Measurements from ENCODE around the gene CXCL16. TPM values are rescaled to one million over a fixed set of nuclear protein-coding genes. Genes with fewer than 3 reads are reported as not detected.
"Not testable (repeated sequence)": the region's sequence is repeated elsewhere in the genome, so short reads cannot be mapped to it uniquely, and the experiment has no call there.

CXCL16 gene
- total RNA-seq, 1 donor from 2014 or later = 2.2 TPM

- no peak for DNase-seq
Observed at GRCh38 chr17:4691686-4692085, 48.0 kb downstream of the CXCL16 start.

GRCh38 chr17:4690745-4691144 is 49.0 kb downstream of the CXCL16 start:
- DNase-seq = no peak

- DNase-seq = not testable (repeated sequence)
Observed at GRCh38 chr17:4689872-4690271, 49.9 kb downstream of the CXCL16 start.

- not testable (repeated sequence) for DNase-seq
Observed at GRCh38 chr17:4683739-4684138, 56.0 kb downstream of the CXCL16 start.

Other genes starting within 250 kb of the CXCL16 start
- gene SPNS2, start 241.0 kb downstream of the CXCL16 start, total RNA-seq = 84.6 and 122 TPM in 2 replicates
- 32.2 and 52.0 TPM in 2 replicates for gene MYBBP1A, start 184.5 kb downstream of the CXCL16 start, total RNA-seq
- gene GGT6, start 179.4 kb downstream of the CXCL16 start, total RNA-seq = not detected in 2 replicates
- under 0.01 TPM in 1 of 2 replicates, not detected in the other for gene SMTNL2, start 155.4 kb downstream of the CXCL16 start, total RNA-seq
- not detected in 2 replicates for gene ALOX15, start 98.2 kb downstream of the CXCL16 start, total RNA-seq
- 33.5 and 64.0 TPM in 2 replicates for gene PELP1, start 35.8 kb downstream of the CXCL16 start, total RNA-seq
- gene ARRB2, start 29.3 kb downstream of the CXCL16 start, total RNA-seq = 6.6 and 9.6 TPM in 2 replicates
- gene MED11, start 8.5 kb downstream of the CXCL16 start, total RNA-seq = 12.1 TPM in 2 replicates
- gene ZMYND15, start 95 bp downstream of the CXCL16 start, total RNA-seq = 0.05 TPM in 1 of 2 replicates, not detected in the other
- gene TM4SF5, start 32.0 kb upstream of the CXCL16 start, total RNA-seq = not detected in 2 replicates
- gene VMO1, start 46.4 kb upstream of the CXCL16 start, total RNA-seq = 0.51 TPM in 1 of 2 replicates, not detected in the other
- not detected in 2 replicates for gene GLTPD2, start 49.0 kb upstream of the CXCL16 start, total RNA-seq
- gene PSMB6, start 56.2 kb upstream of the CXCL16 start, total RNA-seq = 157 and 202 TPM in 2 replicates
- gene PLD2, start 67.2 kb upstream of the CXCL16 start, total RNA-seq = 35.1 and 47.2 TPM in 2 replicates
- gene MINK1, start 93.4 kb upstream of the CXCL16 start, total RNA-seq = 44.9 and 58.2 TPM in 2 replicates
- 0.68 and 1.1 TPM in 2 replicates for gene C17orf107, start 159.6 kb upstream of the CXCL16 start, total RNA-seq
- gene CHRNE, start 163.2 kb upstream of the CXCL16 start, total RNA-seq = 0.85 and 3.6 TPM in 2 replicates
- gene GP1BA, start 192.3 kb upstream of the CXCL16 start, total RNA-seq = not detected in 2 replicates
- 59.2 and 67.8 TPM in 2 replicates for gene SLC25A11, start 200.1 kb upstream of the CXCL16 start, total RNA-seq
- gene RNF167, start 200.3 kb upstream of the CXCL16 start, total RNA-seq = 13.6 and 23.7 TPM in 2 replicates
- 298 and 729 TPM in 2 replicates for gene PFN1, start 208.6 kb upstream of the CXCL16 start, total RNA-seq
- 3.3 and 7.0 TPM in 2 replicates for gene ENO3, start 211.2 kb upstream of the CXCL16 start, total RNA-seq
- gene SPAG7, start 227.9 kb upstream of the CXCL16 start, total RNA-seq = 57.5 and 64.1 TPM in 2 replicates
- gene CAMTA2, start 247.7 kb upstream of the CXCL16 start, total RNA-seq = 4.9 and 11.4 TPM in 2 replicates

Measured in dermis blood vessel endothelial cell (primary cell).